ENCODE measurements around the gene SIGMAR1.

Gene SIGMAR1

DNA sequence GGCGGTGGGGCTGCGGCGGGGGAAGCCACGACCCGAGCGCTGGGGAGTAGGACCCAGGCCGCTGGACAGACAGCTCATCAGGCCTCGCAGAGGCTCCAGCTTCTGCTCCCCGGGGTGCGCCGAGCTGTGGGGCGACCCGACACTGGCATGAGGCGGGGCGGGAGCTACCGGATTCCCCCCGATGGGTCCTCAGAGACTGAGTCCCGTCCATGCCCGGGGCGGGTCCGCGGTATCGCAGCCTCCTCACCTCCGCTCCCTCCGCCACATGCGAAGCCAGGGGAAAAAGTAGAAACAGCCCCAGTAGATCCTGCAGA, 27.4 kb upstream of the SIGMAR1 start:
- Histone ChIP-seq H3K23ac (ENCODE audit: low read length) (no peak overlapping the region), H3K36me3 (ENCODE audit: control insufficient read depth in 1 of 2, insufficient read depth in 2 of 2, low read length in 2 of 2) (peaks cover 3 to 10% of the 10 kb centered on the region in 2 experiments), H3K4ac (ENCODE audit: low read depth, low read length) (no peak overlapping the region), H4K8ac (ENCODE audit: low read depth, low read length) (peak overlapping the region; percentile 18), H3K18ac (ENCODE audit: low read length) (no peak overlapping the region), H3K4me2 (ENCODE audit: low read length) (peak overlapping the region; percentile 94), H2BK120ac (ENCODE audit: insufficient read depth, low read length, poor library complexity) (no peak overlapping the region), H3K27ac (ENCODE audit: low read depth, low read length) (no peak overlapping the region), H2AK5ac (ENCODE audit: low read length) (peak overlapping the region; percentile 67), H4K12ac (ENCODE audit: low read depth, low read length) (peak overlapping the region; percentile 32), H3K9ac (ENCODE audit: low read length) (no peak overlapping the region), H3K4me3 (ENCODE audit: low read depth, low read length) (peak overlapping the region; percentile 56), H2AFZ (ENCODE audit: insufficient read depth, low read length, poor library complexity) (peak overlapping the region; percentile 38), H4K91ac (ENCODE audit: low read depth, low read length) (peak overlapping the region; percentile 30), H3K27me3 (ENCODE audit: insufficient read depth, low read length) (no peaks in the 10 kb centered on the region), H3K79me2 (ENCODE audit: control insufficient read depth, insufficient read depth, low read length, poor library complexity) (peaks cover 5% of the 10 kb centered on the region), H3K9me3 (ENCODE audit: insufficient read depth, low read depth, low read length) (peaks cover 4% of the 10 kb centered on the region), H2BK12ac (ENCODE audit: low read length) (no peak overlapping the region), H3K14ac (ENCODE audit: low read length) (peak overlapping the region; percentile 71), H3K4me1 (ENCODE audit: control insufficient read depth in 1 of 2, insufficient read depth in 2 of 2, low read length in 2 of 2) (peaks cover 5 to 10% of the 10 kb centered on the region in 2 experiments), H3K79me1 (ENCODE audit: low read length) (peaks cover 8% of the 10 kb centered on the region), H2BK5ac (ENCODE audit: low read depth, low read length, poor library complexity) (no peak overlapping the region)
- DNase-seq = no peak
- no CpG with 5 or more reads among the region's 26 CpGs for WGBS (ENCODE audit: extremely low coverage, insufficient coverage, insufficient read length)

DNA sequence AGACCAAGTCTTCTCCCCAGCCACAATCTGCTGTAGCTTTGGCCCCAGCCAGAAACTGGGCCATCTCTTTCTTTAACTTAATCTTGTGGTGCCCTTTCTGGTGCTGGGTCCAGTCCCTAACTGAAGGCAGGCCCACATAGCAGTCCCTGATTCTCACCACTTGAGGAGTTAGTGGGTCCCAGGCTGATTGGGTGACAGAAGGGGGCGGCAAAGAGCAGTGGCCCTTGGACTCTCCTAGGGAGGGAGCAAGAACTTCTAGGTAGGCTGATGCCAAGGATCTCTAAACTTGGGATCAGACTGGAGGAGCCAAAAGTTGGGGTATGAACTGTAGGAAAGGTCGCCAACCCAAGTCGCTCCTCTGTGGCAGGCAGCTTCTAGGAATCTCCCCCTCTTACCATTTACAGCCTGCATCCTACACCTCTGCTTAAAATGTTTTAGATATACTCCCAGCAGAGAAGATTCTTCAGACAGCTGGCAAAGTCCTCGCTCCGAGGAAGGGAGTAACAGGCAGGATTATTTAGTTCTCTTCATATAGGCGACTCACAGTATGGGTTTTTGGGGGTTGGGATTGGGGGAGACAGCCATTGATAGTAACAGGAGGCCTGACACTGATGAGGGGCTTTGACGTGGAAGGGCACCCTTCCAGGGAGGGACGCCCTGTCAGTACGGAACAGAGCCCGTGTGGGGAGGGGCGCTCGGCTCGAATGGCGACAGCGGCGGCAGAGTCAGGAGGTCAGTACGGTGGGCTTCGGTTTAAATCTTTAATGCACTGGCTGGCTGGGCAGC, 26.9 kb upstream of the SIGMAR1 start:
- Histone ChIP-seq H3K4ac (ENCODE audit: low read depth, low read length) (no peak overlapping the region), H2BK12ac (ENCODE audit: low read length) (no peak overlapping the region), H4K8ac (ENCODE audit: low read depth, low read length) (peak overlapping the region; percentile 18), H4K12ac (ENCODE audit: low read depth, low read length) (peak overlapping the region; percentile 32), H3K4me1 (ENCODE audit: control insufficient read depth in 1 of 2, insufficient read depth in 2 of 2, low read length in 2 of 2) (peaks cover 5 to 10% of the 10 kb centered on the region in 2 experiments), H4K91ac (ENCODE audit: low read depth, low read length) (peak overlapping the region; percentile 30), H3K36me3 (ENCODE audit: control insufficient read depth in 1 of 2, insufficient read depth in 2 of 2, low read length in 2 of 2) (peaks cover 3 to 10% of the 10 kb centered on the region in 2 experiments), H3K4me3 (ENCODE audit: low read depth, low read length) (peak overlapping the region; percentile 56), H3K27me3 (ENCODE audit: insufficient read depth, low read length) (no peaks in the 10 kb centered on the region), H2BK5ac (ENCODE audit: low read depth, low read length, poor library complexity) (no peak overlapping the region), H2AK5ac (ENCODE audit: low read length) (peak overlapping the region; percentile 67), H3K27ac (ENCODE audit: low read depth, low read length) (no peak overlapping the region), H2AFZ (ENCODE audit: insufficient read depth, low read length, poor library complexity) (peak overlapping the region; percentile 38), H3K79me1 (ENCODE audit: low read length) (peaks cover 8% of the 10 kb centered on the region), H2BK120ac (ENCODE audit: insufficient read depth, low read length, poor library complexity) (no peak overlapping the region), H3K14ac (ENCODE audit: low read length) (peak overlapping the region; percentile 71), H3K9me3 (ENCODE audit: insufficient read depth, low read depth, low read length) (peaks cover 4% of the 10 kb centered on the region), H3K4me2 (ENCODE audit: low read length) (peak overlapping the region; percentile 94), H3K9ac (ENCODE audit: low read length) (peak overlapping the region; percentile 49), H3K79me2 (ENCODE audit: control insufficient read depth, insufficient read depth, low read length, poor library complexity) (peaks cover 5% of the 10 kb centered on the region), H3K23ac (ENCODE audit: low read length) (no peak overlapping the region), H3K18ac (ENCODE audit: low read length) (no peak overlapping the region)
- WGBS (ENCODE audit: extremely low coverage, insufficient coverage, insufficient read length) = no CpG with 5 or more reads among the region's 18 CpGs
- peak; percentile 79 to 91 for DNase-seq

DNA sequence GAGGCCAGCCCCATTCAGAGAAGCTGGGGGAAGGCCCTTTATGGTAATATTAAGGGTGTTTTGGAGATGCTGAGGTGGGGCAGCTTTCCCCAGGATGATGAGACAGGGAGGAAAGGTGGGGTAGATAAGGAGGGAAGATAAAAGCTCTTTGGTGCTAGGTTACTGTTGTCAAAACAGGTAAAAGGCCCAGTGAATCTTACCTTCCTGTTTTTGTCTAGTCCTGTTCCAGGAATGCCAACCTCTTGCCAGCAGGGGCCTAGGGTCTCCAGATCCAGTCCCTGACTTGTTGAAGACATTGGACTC, 25.7 kb upstream of the SIGMAR1 start:
- DNase-seq = peak in 1 of 2 donors; percentile 38
- H2AFZ ChIP-seq (ENCODE audit: insufficient read depth, low read length, poor library complexity) = no peak overlapping the region
- H2AK5ac ChIP-seq (ENCODE audit: low read length) = no peak overlapping the region
- H3K14ac ChIP-seq (ENCODE audit: low read length) = no peak overlapping the region
- H2BK120ac ChIP-seq (ENCODE audit: insufficient read depth, low read length, poor library complexity) = no peak overlapping the region
- no peak overlapping the region for H3K18ac ChIP-seq (ENCODE audit: low read length)
- peaks cover 0 to 6% of the 10 kb centered on the region in 2 experiments for H3K36me3 ChIP-seq (ENCODE audit: control insufficient read depth in 1 of 2, insufficient read depth in 2 of 2, low read length in 2 of 2)
- no peak overlapping the region for H3K27ac ChIP-seq (ENCODE audit: low read depth, low read length)
- H3K23ac ChIP-seq (ENCODE audit: low read length) = no peak overlapping the region
- H3K9ac ChIP-seq (ENCODE audit: low read length) = no peak overlapping the region
- no peaks in the 10 kb centered on the region for H3K27me3 ChIP-seq (ENCODE audit: insufficient read depth, low read length)
- H4K12ac ChIP-seq (ENCODE audit: low read depth, low read length) = no peak overlapping the region
- peaks cover 5 to 10% of the 10 kb centered on the region in 2 experiments for H3K4me1 ChIP-seq (ENCODE audit: control insufficient read depth in 1 of 2, insufficient read depth in 2 of 2, low read length in 2 of 2)
- no peak overlapping the region for H3K4ac ChIP-seq (ENCODE audit: low read depth, low read length)
- H3K4me2 ChIP-seq (ENCODE audit: low read length) = no peak overlapping the region
- no peak overlapping the region for H3K4me3 ChIP-seq (ENCODE audit: low read depth, low read length)
- H3K9me3 ChIP-seq (ENCODE audit: insufficient read depth, low read depth, low read length) = peaks cover 1% of the 10 kb centered on the region
- H4K91ac ChIP-seq (ENCODE audit: low read depth, low read length) = no peak overlapping the region
- H2BK5ac ChIP-seq (ENCODE audit: low read depth, low read length, poor library complexity) = no peak overlapping the region
- no peak overlapping the region for H2BK12ac ChIP-seq (ENCODE audit: low read length)
- peaks cover 5% of the 10 kb centered on the region for H3K79me2 ChIP-seq (ENCODE audit: control insufficient read depth, insufficient read depth, low read length, poor library complexity)
- H4K8ac ChIP-seq (ENCODE audit: low read depth, low read length) = no peak overlapping the region
- H3K79me1 ChIP-seq (ENCODE audit: low read length) = peaks cover 8% of the 10 kb centered on the region

DNA sequence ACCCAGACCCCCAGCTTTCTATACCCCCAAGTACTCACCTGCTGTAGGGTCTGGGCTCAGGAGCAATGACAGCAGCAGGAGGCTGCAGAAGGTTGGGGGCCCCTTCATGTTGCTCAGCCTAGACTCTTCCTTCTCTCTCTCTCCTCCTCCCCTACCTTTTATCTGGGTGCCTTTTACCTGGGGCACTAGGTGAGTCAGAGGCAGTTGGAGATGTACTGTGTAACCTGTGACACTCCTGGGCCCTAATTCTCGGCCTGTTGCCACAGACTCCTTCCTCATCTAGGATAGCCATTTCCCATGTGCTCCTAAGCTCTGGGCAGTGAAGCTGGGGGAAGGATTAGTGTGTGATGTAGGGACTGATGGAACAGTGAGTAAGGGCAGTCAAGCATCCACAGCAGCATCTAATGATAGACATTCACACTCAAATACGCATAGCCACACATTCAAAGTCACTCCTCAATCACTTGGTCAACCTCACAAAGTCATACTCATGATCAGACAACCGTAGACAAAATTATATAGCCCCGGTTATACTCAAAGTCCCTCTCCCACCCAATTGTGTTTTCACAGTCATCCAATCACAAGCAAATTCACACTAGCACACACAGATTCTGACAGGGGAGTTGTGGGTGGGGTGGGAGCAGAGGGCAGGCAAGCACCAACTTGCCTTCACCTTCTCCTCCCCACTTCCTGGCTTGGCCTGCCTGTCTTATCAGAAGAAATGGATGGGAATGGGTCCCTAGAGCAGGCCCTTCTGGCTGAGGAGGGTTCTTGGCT, 25.1 kb upstream of the SIGMAR1 start, which contains the start of gene CCL27:
Gene CCL27, minus strand, starts transcription at position 132 of the 777 bp plus-strand sequence. Its CDS starts 24 bp downstream, at position 108.
- H2BK5ac ChIP-seq (ENCODE audit: low read depth, low read length, poor library complexity) = no peak within 1 kb of the TSS
- no peak within 1 kb of the TSS for H4K12ac ChIP-seq (ENCODE audit: low read depth, low read length)
- no peak within 1 kb of the TSS for H3K18ac ChIP-seq (ENCODE audit: low read length)
- H3K4me2 ChIP-seq (ENCODE audit: low read length) = no peak within 1 kb of the TSS
- H2BK12ac ChIP-seq (ENCODE audit: low read length) = no peak within 1 kb of the TSS
- H2AFZ ChIP-seq (ENCODE audit: insufficient read depth, low read length, poor library complexity) = no peak within 1 kb of the TSS
- H3K36me3 ChIP-seq (ENCODE audit: control insufficient read depth in 1 of 2, insufficient read depth in 2 of 2, low read length in 2 of 2) = peaks cover 0 to 3% of the 10 kb centered on the region in 2 experiments
- H3K27ac ChIP-seq (ENCODE audit: low read depth, low read length) = no peak within 1 kb of the TSS
- no peak within 1 kb of the TSS for H2BK120ac ChIP-seq (ENCODE audit: insufficient read depth, low read length, poor library complexity)
- DNase-seq = no peak
- no peak within 1 kb of the TSS for H3K4me3 ChIP-seq (ENCODE audit: low read depth, low read length)
- H4K8ac ChIP-seq (ENCODE audit: low read depth, low read length) = no peak within 1 kb of the TSS
- H2AK5ac ChIP-seq (ENCODE audit: low read length) = no peak within 1 kb of the TSS
- no peak within 1 kb of the TSS for H3K9ac ChIP-seq (ENCODE audit: low read length)
- no peak within 1 kb of the TSS for H4K91ac ChIP-seq (ENCODE audit: low read depth, low read length)
- H3K27me3 ChIP-seq (ENCODE audit: insufficient read depth, low read length) = no peaks in the 10 kb centered on the region
- H3K14ac ChIP-seq (ENCODE audit: low read length) = no peak within 1 kb of the TSS
- no peaks in the 10 kb centered on the region for H3K9me3 ChIP-seq (ENCODE audit: insufficient read depth, low read depth, low read length)
- no CpG with 5 or more reads among the region's 4 CpGs for WGBS (ENCODE audit: extremely low coverage, insufficient coverage, insufficient read length)
- H3K4ac ChIP-seq (ENCODE audit: low read depth, low read length) = no peak within 1 kb of the TSS
- H3K79me2 ChIP-seq (ENCODE audit: control insufficient read depth, insufficient read depth, low read length, poor library complexity) = peaks cover 5% of the 10 kb centered on the region
- peaks cover 8% of the 10 kb centered on the region for H3K79me1 ChIP-seq (ENCODE audit: low read length)
- H3K23ac ChIP-seq (ENCODE audit: low read length) = no peak within 1 kb of the TSS
- peaks cover 5 to 8% of the 10 kb centered on the region in 2 experiments for H3K4me1 ChIP-seq (ENCODE audit: control insufficient read depth in 1 of 2, insufficient read depth in 2 of 2, low read length in 2 of 2)

All from trophoblast cell (in vitro differentiated cells and primary cell).